Smooth muscle cell of the brain vasculature (primary cell): ENCODE data around the gene NUDT22.

Source experiments
- DNase-seq: peaks from one replicate; pipeline ENCODE4 v3.0.0-alpha.2; 2012; ENCODE audit warnings: low read depth, low spot score

The NUDT22 gene

DNA sequence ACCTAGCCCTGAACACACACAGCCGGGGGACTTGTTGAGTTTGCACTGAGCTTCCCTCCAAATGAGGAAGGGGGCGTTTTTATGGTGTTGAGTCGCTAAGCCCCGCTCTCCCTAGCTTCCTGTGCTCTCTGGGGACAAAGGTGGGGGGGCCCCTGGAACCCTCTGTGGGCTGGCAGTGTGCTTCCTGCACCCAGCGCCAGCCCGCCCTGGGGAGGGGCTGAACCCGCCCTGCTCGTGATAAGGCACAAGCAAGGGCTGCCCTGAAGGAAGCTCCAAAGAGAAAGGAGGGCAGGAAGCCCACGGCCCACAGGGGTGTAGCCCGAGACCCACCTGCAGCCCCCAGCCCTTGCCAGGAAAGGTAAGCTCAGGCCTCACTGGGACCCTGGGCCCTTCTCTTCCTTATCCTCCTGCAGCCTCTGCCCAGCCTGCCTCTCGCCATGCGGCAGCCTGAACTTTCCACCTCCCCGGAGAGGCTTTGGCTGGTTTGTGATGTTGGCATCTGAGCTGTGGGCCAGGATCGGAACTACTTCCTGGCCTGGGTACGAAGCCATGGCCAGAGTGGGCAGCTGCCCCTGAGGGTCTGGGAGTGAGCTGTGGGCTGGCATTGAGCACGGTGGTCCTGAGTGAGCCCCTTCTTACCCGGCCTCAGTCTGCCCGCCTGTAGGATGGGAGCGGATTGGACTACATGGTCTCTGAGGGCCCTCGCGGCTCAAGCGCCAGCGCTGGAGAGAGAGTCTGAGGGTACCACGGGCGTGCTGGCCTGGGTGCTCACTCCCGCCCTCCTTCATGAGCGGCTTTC is 19.4 kb upstream of the NUDT22 start, which contains the start of gene FERMT3:
Gene FERMT3 (plus strand): TSS at position 265 of the 799 bp plus-strand sequence. CDS start 644 bp downstream, outside the sequence.
- DNase-seq, result no peak

DNA sequence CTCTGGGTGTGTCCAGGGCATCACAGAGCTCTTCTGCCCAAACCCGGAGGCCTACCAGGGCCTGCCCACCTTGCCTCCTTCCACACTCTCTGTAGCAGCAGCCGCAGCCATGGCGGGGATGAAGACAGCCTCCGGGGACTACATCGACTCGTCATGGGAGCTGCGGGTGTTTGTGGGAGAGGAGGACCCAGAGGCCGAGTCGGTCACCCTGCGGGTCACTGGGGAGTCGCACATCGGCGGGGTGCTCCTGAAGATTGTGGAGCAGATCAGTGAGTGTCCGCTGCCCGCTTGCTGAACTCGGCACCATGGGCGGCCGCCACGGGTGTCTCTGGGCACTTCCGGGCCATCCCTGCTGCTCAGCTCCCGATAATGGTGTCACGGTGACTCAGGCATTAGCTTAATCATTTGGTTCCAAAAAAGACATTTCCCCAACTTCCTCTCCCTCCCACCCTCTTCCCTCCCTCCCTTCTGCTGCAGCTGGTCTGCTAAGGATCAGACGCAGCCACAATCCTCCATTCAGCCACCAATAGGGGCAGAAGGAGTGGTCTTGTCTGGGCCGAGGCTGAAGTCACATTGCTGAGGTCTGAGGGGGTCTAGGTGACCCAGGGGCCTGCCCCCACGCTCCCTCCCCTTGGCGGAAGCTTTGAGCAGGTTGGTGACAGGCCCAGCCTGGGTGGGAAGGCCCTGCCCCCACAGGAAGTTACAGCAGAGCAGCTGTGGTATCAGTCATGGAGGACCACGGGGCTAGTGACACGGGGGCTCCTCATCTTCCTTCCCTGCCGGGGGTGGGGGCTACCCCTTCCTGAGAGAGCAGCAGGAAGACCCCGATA is 18.6 kb upstream of the NUDT22 start:
- peak; percentile 24 for DNase-seq

DNA sequence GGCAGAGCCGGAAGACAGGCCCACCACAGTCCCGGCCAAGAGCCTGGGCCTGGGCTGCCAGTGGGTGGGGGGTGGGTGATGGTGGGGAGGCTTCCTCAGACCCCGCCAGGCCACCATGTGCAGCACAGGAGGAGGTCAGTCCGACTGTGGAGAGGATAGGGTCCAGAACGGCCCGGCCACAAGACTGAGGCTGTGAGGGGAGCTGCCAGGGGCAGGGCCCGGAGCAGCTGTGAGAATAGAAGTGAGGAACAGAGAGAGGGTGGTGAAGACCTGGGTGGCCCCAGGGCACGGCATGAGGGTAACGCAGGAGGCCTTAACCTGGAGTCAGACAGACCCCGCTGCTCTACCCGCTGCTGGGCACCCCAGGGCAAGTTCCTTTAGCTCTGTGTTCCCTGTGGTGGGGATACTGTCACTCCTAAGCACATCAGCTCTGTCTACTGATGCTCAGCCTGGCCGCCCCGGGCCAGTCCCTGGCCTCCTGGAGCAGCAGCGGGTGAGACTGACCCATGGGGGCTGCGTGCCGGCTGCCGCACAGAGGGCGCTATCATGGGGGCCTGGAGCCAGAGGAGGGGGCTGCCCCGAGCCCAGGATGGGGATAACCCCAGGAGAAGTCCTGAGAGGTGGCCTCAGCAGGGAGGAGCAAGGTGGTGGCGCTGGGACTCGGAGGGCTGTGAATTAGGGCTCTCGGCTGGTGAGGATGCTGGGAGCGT is 17.8 kb upstream of the NUDT22 start:
- DNase-seq, result no peak

DNA sequence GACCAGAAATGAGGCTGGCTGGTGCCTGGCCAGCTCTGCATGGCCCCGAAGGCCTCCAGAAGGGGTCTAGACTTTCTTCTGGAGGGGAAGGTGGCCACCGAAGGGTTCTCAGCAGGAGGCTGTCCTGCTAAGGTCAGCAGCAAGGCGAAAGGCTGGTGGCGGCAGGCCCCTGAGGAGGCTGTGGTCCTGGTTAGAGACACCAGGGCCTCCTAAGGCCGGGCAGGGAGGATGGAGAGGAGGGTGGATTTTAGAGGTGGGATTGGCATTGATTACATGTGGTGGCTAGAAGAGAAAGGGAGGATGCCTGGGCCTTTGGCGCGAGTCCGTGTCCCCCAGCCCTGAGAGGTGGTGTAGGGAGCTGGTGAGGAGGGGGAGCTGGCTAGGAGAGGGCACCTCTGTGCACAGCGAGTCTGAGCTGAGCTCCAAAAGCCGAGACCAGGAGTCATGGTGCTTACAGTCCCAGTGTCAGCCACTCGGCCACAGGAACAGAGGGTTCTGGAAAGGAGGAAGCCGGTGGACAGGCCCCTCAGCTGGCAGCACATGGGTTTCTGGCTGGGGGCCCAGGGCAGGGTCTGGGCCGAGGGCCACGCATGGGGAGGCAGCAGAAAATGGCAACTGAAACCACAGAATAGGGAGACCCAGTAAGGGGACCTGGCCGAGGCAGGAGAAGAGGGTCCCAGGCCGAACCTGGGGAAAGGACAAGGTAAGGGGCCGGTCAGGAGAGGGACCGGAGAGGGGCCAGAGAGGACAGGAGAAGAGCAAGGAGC is 17.1 kb upstream of the NUDT22 start:
- no peak for DNase-seq

DNA sequence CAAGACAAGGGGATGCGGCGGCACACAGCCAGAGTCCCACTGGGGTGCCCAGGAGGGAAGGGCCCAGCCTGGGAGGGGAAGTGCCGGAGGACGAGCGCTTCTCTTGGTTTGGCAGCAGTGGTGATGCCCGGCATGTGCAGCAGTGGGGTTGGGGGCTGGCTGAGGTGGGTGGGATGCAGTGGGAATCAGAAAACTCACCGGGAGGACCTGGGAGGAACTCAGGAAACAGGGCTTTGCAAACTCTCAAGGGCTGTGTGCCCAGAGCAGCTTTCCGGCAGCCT is 16.6 kb upstream of the NUDT22 start:
- DNase-seq, result no peak

DNA sequence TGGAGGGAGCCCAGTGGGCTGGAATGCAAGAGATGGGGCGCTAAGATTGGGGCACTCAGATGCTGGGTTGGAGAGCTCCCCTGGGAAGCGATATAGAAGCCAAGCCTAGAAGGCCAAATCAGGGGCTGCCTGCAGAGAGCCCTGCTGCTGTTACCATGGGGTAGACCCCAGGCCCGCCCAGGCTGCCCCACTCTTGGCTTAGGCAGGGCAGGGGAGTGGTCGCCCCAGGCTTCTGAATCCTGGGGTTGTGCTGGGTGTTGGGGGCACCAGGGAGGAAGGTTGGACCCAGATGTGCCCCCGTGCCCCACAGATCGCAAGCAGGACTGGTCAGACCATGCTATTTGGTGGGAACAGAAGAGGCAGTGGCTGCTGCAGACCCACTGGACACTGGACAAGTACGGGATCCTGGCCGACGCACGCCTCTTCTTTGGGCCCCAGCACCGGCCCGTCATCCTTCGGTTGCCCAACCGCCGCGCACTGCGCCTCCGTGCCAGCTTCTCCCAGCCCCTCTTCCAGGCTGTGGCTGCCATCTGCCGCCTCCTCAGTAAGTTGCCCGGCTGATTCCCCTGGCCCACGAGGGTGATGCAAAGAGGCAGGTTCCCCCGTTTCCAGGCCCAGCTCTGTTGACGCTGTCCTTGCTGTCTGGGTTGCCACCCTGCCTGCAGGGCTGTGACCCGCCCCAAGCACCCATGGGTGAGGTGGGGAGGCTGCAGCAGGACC is 15.6 kb upstream of the NUDT22 start:
- DNase-seq, result no peak

DNA sequence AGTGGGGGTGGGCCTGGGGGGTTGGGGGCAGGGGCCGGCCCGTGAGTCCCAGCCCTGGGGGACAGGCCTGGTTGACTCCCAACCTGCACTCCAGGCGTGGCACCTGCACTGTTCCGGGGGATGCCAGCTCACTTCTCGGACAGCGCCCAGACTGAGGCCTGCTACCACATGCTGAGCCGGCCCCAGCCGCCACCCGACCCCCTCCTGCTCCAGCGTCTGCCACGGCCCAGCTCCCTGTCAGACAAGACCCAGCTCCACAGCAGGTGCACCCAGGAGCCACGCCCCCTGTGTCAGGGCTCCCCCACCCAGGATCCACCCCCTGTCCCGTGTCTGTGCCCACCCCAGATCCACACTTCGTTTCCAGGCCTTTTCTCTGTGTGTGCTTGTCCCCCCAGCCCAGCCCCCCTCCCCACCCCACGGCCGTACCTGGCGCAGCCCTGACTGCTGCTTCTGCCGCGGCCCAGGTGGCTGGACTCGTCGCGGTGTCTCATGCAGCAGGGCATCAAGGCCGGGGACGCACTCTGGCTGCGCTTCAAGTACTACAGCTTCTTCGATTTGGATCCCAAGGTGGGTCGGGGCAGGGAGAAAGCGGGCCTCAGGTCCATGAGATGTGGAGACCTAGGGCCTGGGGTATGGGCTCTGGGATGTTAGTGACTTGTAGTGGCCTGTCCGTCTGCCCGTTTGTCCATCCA is 14.7 kb upstream of the NUDT22 start:
- DNase-seq, result no peak

DNA sequence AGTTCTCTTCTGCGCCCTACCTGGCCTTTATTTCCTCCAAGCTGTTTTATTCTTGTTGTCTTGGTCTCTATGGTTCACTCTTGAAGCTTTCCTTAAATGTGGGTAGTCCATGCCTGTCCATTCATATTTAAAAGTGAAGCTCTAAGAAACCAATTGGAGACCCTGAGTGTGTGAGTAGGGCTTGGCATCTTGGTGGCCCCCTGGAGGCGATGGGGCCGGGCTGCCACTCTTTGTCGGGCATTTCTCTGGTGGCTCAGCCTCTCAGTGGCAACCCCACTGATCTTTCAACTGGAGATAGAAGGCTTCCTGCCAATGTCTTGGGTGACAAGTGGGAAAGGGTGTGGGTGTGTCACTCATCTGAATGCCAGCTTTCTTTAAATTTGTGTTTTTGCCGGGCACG is 9.2 kb upstream of the NUDT22 start:
- DNase-seq, result no peak

DNA sequence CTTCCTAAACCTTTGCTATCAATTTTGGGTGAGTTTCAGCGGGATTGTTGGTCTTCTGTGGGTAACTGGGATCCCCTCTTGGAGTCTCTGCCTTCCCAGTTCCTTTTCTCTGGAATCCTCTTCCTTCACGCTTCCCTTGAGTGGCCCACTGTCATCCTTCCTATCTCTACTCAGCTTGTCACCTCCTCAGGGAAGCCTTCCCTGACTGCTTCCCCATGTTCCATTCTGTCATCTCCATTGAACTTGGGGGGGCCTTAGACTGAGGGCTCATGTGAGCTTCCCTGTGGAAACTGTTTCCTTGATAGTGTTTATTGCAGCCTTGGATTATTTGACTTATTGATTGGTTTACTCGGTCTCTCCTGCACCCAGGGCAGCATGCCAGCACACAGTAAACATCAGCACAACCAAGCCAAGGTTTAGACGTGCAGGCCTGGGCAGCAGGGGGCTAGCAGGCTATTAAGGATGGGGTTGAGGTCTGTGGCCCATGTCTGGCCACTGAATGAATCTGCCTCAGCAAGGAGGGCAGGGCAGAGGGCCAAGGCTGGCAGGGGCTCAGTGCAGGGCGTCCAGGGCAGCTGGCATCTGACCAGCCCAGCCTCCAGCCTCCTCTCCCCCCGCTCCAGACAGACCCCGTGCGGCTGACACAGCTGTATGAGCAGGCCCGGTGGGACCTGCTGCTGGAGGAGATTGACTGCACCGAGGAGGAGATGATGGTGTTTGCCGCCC is 7.3 kb upstream of the NUDT22 start:
- DNase-seq, result no peak

DNA sequence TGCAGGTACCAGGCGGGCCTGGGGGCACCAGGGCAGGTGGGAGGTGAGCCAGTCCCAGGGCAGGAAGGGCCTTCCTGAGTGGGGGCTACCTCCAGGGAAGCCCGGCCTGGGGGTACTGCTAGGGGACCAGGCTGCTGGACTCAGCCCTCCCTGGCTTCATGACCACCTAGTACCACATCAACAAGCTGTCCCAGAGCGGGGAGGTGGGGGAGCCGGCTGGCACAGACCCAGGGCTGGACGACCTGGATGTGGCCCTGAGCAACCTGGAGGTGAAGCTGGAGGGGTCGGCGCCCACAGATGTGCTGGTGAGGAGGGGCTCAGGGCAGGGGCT is 6.8 kb upstream of the NUDT22 start:
- no peak for DNase-seq

DNA sequence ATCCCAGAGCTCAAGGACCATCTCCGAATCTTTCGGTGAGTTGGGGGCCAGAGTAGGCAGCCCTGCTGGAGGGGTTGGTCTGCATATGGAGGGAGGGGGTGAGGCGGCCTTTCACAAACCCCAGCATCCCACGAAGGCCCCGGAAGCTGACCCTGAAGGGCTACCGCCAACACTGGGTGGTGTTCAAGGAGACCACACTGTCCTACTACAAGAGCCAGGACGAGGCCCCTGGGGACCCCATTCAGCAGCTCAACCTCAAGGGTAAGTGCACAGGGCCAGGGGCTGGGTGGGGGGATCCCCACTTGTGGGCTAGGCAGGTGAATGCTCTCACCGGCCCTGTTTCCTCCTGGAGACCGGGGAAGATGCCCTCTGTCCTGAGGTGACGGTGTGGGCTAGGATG is 6.3 kb upstream of the NUDT22 start:
- no peak for DNase-seq

DNA sequence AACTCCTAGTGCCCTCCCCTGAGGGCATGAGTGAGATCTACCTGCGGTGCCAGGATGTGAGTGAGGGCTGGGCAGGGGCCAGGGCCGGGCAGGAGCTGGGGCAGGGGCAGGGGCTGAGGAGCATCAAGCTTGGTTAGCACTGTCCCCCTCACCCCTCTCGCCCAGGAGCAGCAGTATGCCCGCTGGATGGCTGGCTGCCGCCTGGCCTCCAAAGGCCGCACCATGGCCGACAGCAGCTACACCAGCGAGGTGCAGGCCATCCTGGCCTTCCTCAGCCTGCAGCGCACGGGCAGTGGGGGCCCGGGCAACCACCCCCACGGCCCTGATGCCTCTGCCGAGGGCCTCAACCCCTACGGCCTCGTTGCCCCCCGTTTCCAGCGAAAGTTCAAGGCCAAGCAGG is 5.8 kb upstream of the NUDT22 start:
- DNase-seq, result no peak

DNA sequence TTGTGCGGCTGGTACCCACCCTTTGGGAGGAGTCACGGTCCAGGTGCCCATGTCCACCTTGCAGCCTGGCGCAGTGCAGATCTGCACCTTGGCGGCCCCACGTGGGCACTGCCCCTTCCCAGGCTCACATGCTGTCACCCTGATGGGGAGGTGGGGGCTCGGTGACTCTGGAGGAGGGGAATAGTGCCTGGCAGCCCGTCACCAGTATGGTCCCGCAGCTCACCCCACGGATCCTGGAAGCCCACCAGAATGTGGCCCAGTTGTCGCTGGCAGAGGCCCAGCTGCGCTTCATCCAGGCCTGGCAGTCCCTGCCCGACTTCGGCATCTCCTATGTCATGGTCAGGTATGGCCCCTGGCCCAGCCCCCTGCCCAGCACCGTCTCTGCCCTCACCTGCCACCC is 5.3 kb upstream of the NUDT22 start:
- no peak for DNase-seq

DNA sequence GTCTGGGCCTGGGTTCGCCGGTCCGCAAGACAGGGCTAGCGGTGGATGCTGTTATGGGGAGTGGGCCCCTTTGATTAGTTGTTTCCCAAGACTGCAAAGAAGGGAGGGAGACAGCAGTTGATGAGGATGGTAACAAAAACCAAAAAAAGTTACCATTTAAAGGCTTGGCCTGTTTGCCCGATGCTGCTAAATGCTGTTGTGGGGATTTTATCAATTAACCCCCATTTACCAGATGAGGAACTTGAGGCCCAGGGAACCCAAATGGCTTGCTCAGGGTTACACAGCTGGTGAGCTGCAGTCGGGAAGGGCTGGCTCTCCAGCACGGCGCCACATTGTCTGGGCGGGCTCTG is 3.4 kb upstream of the NUDT22 start:
- DNase-seq, result no peak

DNA sequence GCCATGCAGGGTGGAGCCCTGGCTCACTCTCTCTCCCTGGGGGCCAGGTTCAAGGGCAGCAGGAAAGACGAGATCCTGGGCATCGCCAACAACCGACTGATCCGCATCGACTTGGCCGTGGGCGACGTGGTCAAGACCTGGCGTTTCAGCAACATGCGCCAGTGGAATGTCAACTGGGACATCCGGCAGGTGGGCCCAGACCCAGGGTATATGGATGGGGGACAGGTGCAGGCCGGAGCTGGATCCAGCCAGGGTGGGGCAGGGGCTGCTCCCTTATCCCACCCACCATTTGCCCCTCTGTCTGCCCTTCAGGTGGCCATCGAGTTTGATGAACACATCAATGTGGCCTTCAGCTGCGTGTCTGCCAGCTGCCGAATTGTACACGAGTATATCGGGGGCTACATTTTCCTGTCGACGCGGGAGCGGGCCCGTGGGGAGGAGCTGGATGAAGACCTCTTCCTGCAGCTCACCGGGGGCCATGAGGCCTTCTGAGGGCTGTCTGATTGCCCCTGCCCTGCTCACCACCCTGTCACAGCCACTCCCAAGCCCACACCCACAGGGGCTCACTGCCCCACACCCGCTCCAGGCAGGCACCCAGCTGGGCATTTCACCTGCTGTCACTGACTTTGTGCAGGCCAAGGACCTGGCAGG is 2.9 kb upstream of the NUDT22 start:
- no peak for DNase-seq

DNA sequence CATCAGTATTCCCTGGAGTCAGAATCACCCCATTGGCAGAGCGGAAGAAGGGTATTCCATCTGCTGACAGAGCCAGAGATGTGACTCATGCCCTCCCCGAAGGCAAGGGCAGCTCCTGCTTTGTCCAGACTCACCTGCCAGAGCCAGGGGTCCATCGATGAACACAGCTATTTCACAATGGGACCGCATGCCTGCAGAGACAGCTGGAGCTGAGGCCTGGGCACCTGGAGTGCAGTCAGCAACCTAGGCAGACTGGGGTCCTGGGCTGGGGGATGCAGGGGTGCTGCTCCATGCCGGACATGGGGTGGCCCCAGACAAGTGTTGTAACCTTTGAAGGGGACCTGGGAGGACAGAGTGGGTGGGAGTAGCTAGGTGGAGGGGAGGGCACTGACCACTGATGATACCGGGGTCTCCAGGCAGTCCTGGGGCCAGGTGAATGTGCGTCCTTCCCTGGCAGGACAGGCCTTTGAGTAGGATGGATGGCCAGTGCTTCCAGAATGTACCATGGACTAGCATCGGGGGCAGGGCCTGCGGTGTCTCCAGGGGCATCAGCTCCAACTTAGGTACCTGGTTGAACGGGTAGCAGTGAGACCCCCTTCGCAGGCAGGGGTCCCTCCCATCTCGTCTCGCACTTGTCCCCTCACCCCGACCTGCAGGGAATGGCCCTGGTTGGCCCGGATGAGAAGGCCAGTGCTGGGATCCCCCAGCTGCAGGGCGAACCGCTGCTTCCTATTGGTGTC is 1.8 kb upstream of the NUDT22 start:
- no peak for DNase-seq

DNA sequence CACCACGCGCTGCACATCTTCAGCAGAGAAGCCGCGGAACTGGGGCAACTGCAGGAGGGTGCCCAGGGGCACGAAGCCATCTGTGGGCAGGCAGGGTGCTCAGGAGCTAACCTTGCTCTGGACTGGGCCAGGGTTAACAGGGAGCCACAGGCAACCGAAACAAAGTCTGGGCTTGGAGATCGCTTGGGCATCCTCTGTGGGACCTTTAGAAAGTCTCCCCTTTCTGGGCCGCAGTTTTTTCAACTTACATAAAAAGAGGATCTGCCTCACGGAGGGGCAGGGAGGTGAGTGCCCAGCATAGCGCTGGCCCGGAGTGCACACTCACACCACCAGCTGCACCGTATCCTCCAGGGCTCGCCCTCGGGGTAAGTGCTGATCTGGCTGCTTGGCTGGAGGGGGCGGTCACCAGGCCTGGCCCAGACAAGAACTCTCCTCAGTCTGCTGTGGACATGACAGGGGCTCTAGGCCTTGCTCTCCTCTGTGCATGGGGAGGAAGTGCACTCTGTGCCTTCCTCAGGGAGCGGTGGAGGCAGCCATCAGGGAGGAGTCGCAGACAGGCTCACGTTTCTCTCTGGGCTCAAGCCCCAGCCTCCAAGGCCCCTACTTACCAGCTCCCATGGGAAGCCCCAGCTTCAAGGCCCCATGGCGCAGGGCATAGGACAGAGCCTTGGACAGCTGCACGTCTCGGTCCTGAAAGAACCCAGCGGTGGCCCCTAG is 1.0 kb upstream of the NUDT22 start:
- no peak for DNase-seq

DNA sequence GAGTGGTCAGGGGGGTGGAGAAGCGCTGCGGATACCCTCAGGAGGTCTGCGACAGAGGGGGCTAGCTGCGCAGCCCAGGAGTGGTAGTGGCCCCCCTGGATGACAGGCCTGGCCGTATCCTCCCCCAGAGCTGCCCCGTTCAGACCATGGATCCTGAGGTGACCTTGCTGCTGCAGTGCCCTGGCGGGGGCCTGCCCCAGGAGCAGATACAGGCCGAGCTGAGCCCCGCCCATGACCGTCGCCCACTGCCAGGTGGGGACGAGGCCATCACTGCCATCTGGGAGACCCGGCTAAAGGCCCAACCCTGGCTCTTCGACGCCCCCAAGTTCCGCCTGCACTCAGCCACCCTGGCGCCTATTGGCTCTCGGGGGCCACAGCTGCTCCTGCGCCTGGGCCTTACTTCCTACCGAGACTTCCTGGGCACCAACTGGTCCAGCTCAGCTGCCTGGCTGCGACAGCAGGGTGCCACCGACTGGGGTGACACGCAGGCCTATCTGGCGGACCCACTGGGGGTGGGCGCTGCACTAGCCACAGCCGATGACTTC is 505 bp downstream of the NUDT22 start:
- DNase-seq, result no peak
